Erythroblast (primary cell): ENCODE results near the gene ULK4.
"Not testable (repeated sequence)": the region's sequence is repeated elsewhere in the genome, so short reads cannot be mapped to it uniquely, and the experiment has no call there.

Experiments used
- DNase-seq, 2 experiments: peaks; one replicate each; lab custom pipeline; 2025; lab: John Stamatoyannopoulos, UW
- GATA1 ChIP-seq: IDR thresholded peaks from 2 replicates; pipeline ENCODE4 v1.6.1; 2011; ENCODE audit warnings: low read depth, mild to moderate bottlenecking, control low read depth, low read length, moderate library complexity
- POLR2A ChIP-seq: IDR thresholded peaks from 2 replicates; pipeline ENCODE4 v1.6.1; 2011; ENCODE audit warnings: mild to moderate bottlenecking, low read length

Gene ULK4

GRCh38 chr3:41684797-41685735, 276.8 kb downstream of the ULK4 start:
- DNase-seq: no peak
- TF ChIP-seq POLR2A: no peak
- TF ChIP-seq GATA1: no peak

- DNase-seq: no peak
- no peak for TF ChIP-seq POLR2A
- TF ChIP-seq GATA1: no peak
Measured at GRCh38 chr3:41683666-41684350, 278.1 kb downstream of the ULK4 start.

- TF ChIP-seq GATA1: no peak
- no peak for TF ChIP-seq POLR2A
- DNase-seq: no peak
Measured at GRCh38 chr3:41682996-41683395, 278.9 kb downstream of the ULK4 start.

GRCh38 chr3:41682382-41682781, 279.5 kb downstream of the ULK4 start:
- no peak for TF ChIP-seq GATA1
- TF ChIP-seq POLR2A: no peak
- no peak for DNase-seq

GRCh38 chr3:41681479-41681878, 280.4 kb downstream of the ULK4 start:
- DNase-seq: peak in 1 of 2 experiments; percentile 7
- TF ChIP-seq GATA1 (no peak), POLR2A (no peak)

- TF ChIP-seq GATA1 (no peak), POLR2A (no peak)
- no peak for DNase-seq
Measured at GRCh38 chr3:41679374-41679773, 282.5 kb downstream of the ULK4 start.

GRCh38 chr3:41675102-41675501, 286.8 kb downstream of the ULK4 start:
- not testable (repeated sequence) for DNase-seq

- TF ChIP-seq GATA1: no peak
- no peak for TF ChIP-seq POLR2A
Measured at GRCh38 chr3:41674449-41674848, 287.5 kb downstream of the ULK4 start.

GRCh38 chr3:41673650-41674049, 288.3 kb downstream of the ULK4 start:
- TF ChIP-seq POLR2A (no peak), GATA1 (no peak)
- no peak for DNase-seq

More at GRCh38 chr3:41674449-41674848, 287.5 kb downstream of the ULK4 start:
- DNase-seq: no peak

- DNase-seq: no peak
Measured at GRCh38 chr3:41668379-41668778, 293.5 kb downstream of the ULK4 start.

GRCh38 chr3:41662288-41662687, 299.6 kb downstream of the ULK4 start:
- TF ChIP-seq GATA1 (no peak), POLR2A (no peak)
- DNase-seq: no peak

More at GRCh38 chr3:41668379-41668778, 293.5 kb downstream of the ULK4 start:
- TF ChIP-seq GATA1 (no peak), POLR2A (no peak)

GRCh38 chr3:41661796-41662195, 300.1 kb downstream of the ULK4 start:
- TF ChIP-seq GATA1 (no peak), POLR2A (no peak)
- no peak for DNase-seq

GRCh38 chr3:41660510-41660909, 301.4 kb downstream of the ULK4 start:
- TF ChIP-seq POLR2A (no peak), GATA1 (no peak)
- no peak for DNase-seq

GRCh38 chr3:41653571-41654239, 308.2 kb downstream of the ULK4 start:
- no peak for TF ChIP-seq GATA1
- no peak for TF ChIP-seq POLR2A
- no peak for DNase-seq
